HG02798 (cell line): Measurements from ENCODE around the gene SLC12A7.
"Not testable (repeated sequence)": the region's sequence is repeated elsewhere in the genome, so short reads cannot be mapped to it uniquely, and the experiment has no call there.

Experiments
- ATAC-seq: cut with Tn5 transposase; IDR thresholded peaks from one replicate; pipeline ENCODE4 v1.9.1; 2021; ENCODE audit warnings: mild to moderate bottlenecking; ENCODE audit not compliant: unreplicated experiment, poor library complexity

Gene SLC12A7

GRCh38 chr5:1030801-1031271 lies 81.0 kb downstream of the SLC12A7 start:
- no peak for ATAC-seq

- ATAC-seq = no peak
Observed at GRCh38 chr5:1029945-1030625, 81.8 kb downstream of the SLC12A7 start.

- ATAC-seq = no peak
Observed at GRCh38 chr5:1029282-1029944, 82.5 kb downstream of the SLC12A7 start.

GRCh38 chr5:1028481-1029281 lies 83.2 kb downstream of the SLC12A7 start:
- no peak for ATAC-seq

GRCh38 chr5:1027631-1028441 lies 84.0 kb downstream of the SLC12A7 start:
- ATAC-seq = no peak

- ATAC-seq = no peak
Observed at GRCh38 chr5:1026700-1027621, 84.9 kb downstream of the SLC12A7 start.

GRCh38 chr5:1021969-1022336 lies 89.9 kb downstream of the SLC12A7 start:
- not testable (repeated sequence) for ATAC-seq

GRCh38 chr5:1021136-1021968 lies 90.5 kb downstream of the SLC12A7 start:
- ATAC-seq = no peak

- ATAC-seq = no peak
Observed at GRCh38 chr5:1020452-1020961, 91.4 kb downstream of the SLC12A7 start.

- ATAC-seq = no peak
Observed at GRCh38 chr5:1019001-1019905, 92.6 kb downstream of the SLC12A7 start.

- ATAC-seq = no peak
Observed at GRCh38 chr5:1018596-1018995, 93.3 kb downstream of the SLC12A7 start.

GRCh38 chr5:1017691-1018455 lies 94.0 kb downstream of the SLC12A7 start:
- no peak for ATAC-seq

GRCh38 chr5:1017056-1017455 lies 94.8 kb downstream of the SLC12A7 start:
- ATAC-seq = no peak

GRCh38 chr5:1016476-1016875 lies 95.4 kb downstream of the SLC12A7 start:
- ATAC-seq = no peak

GRCh38 chr5:1016036-1016435 lies 95.8 kb downstream of the SLC12A7 start:
- no peak for ATAC-seq

- no peak for ATAC-seq
Observed at GRCh38 chr5:1015507-1015906, 96.4 kb downstream of the SLC12A7 start.
